Loucy (cell line): Measurements from ENCODE around the gene H2BK1.

Experiments used
- H2AFZ ChIP-seq: fragments of 200-600 bp; sonication (generic); 2 replicates; pipeline ENCODE4 v1.6.0; 2016; ENCODE audit warnings: antibody characterized with exemption, mild to moderate bottlenecking, low read length, moderate library complexity
- H3F3A ChIP-seq: fragments of 200-600 bp; 2 replicates; pipeline ENCODE4 v1.6.0; 2016; ENCODE audit warnings: antibody characterized with exemption, low read depth, mild to moderate bottlenecking
- H3K27me3 ChIP-seq: fragments of 200-600 bp; sonication (generic); 2 replicates; pipeline ENCODE4 v1.6.1; 2014; ENCODE audit warnings: low read length, mild to moderate bottlenecking; ENCODE audit not compliant: insufficient read depth, poor library complexity, severe bottlenecking
- H3K36me3 ChIP-seq: fragments of 200-600 bp; sonication (generic); 2 replicates; pipeline ENCODE4 v1.6.1; 2016; ENCODE audit warnings: low read length; ENCODE audit not compliant: insufficient read depth
- H3K4me1 ChIP-seq: fragments of 200-600 bp; sonication (generic); 2 replicates; pipeline ENCODE4 v1.5.1; 2014; ENCODE audit warnings: low read length, mild to moderate bottlenecking; ENCODE audit not compliant: insufficient read depth, poor library complexity, severe bottlenecking
- H3K4me2 ChIP-seq: fragments of 200-600 bp; sonication (generic); 2 replicates; pipeline ENCODE4 v1.6.0; 2014; ENCODE audit warnings: antibody characterized with exemption, low read length, low read depth, mild to moderate bottlenecking; ENCODE audit not compliant: poor library complexity, severe bottlenecking
- H3K4me3 ChIP-seq: fragments of 200-600 bp; sonication (generic); 2 replicates; pipeline ENCODE4 v1.5.1; 2014; ENCODE audit warnings: low read length, mild to moderate bottlenecking, mixed read lengths; ENCODE audit not compliant: poor library complexity, severe bottlenecking
- H3K79me2 ChIP-seq: fragments of 200-600 bp; sonication (generic); 2 replicates; pipeline ENCODE4 v1.6.1; 2014; ENCODE audit warnings: low read length; ENCODE audit not compliant: insufficient read depth
- H3K9ac ChIP-seq: fragments of 200-600 bp; sonication (generic); 2 replicates; pipeline ENCODE4 v1.6.0; 2014; ENCODE audit warnings: mild to moderate bottlenecking, low read depth, low read length, moderate library complexity; ENCODE audit not compliant: poor library complexity, severe bottlenecking
- H3K9me2 ChIP-seq: fragments of 200-600 bp; sonication (generic); replicated peaks from 2 replicates; pipeline ENCODE4 v1.6.1; 2016; ENCODE audit warnings: low read depth, low read length, mixed read lengths
- H3K9me3 ChIP-seq: fragments of 200-600 bp; sonication (generic); 2 replicates; pipeline ENCODE4 v1.6.1; 2014; ENCODE audit warnings: mild to moderate bottlenecking, antibody characterized with exemption, low read length, low read depth; ENCODE audit not compliant: insufficient read depth
- H4K20me1 ChIP-seq: fragments of 200-600 bp; sonication (generic); 2 replicates; pipeline ENCODE4 v1.6.0; 2014; ENCODE audit warnings: antibody characterized with exemption, low read length, mild to moderate bottlenecking; ENCODE audit not compliant: insufficient read depth, poor library complexity, severe bottlenecking
- EZH2phosphoT487 ChIP-seq: fragments of 200-600 bp; IDR thresholded peaks from 2 replicates; pipeline ENCODE4 v1.6.1; 2018; ENCODE audit warnings: antibody characterized with exemption, mild to moderate bottlenecking, moderate library complexity, borderline replicate concordance
- TF ChIP-seq, protein P1 (sequence below): fragments of 200-600 bp; sonication (generic); conservative IDR thresholded peaks from 2 replicates; pipeline ENCODE4 v1.5.1; 2014; ENCODE audit warnings: mild to moderate bottlenecking, antibody characterized with exemption, low read length

H2BK1 gene

DNA sequence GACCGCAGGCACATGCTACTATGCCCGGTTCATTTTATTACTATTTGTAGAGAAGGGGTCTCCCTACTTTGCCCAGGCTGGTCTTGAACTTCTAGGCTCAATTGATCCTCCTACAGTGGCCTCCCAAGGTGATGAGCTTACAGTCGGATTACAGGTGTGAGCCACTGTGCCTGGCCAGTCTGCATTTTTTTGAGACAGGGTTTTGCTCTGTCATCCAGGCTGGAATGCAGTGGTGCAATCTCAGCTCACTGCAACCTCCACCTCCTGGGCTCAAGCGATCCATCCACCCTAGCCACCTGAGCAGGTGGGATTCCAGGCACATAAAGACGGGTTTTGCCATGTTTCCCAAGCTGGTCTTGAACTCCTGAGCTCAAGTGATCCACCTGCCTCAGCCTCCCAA is 2.3 kb upstream of the H2BK1 start:
- H3K4me1 ChIP-seq: peaks cover 25% of the 10 kb centered on the region
- H3K9me3 ChIP-seq: no peaks in the 10 kb centered on the region
- no peaks in the 10 kb centered on the region for H3K9me2 ChIP-seq
- no peak overlapping the region for H3K9ac ChIP-seq
- H3F3A ChIP-seq: 0 out of 2 replicates have a peak, but pooled peaks cover 2% of the 10 kb centered on the region
- TF ChIP-seq, protein P1, sequence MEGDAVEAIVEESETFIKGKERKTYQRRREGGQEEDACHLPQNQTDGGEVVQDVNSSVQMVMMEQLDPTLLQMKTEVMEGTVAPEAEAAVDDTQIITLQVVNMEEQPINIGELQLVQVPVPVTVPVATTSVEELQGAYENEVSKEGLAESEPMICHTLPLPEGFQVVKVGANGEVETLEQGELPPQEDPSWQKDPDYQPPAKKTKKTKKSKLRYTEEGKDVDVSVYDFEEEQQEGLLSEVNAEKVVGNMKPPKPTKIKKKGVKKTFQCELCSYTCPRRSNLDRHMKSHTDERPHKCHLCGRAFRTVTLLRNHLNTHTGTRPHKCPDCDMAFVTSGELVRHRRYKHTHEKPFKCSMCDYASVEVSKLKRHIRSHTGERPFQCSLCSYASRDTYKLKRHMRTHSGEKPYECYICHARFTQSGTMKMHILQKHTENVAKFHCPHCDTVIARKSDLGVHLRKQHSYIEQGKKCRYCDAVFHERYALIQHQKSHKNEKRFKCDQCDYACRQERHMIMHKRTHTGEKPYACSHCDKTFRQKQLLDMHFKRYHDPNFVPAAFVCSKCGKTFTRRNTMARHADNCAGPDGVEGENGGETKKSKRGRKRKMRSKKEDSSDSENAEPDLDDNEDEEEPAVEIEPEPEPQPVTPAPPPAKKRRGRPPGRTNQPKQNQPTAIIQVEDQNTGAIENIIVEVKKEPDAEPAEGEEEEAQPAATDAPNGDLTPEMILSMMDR: no peak
- no peak for TF ChIP-seq EZH2phosphoT487
- no peaks in the 10 kb centered on the region for H3K27me3 ChIP-seq
- no peak overlapping the region for H3K4me3 ChIP-seq
- no peak overlapping the region for H3K4me2 ChIP-seq
- H4K20me1 ChIP-seq: no peaks in the 10 kb centered on the region
- H3K79me2 ChIP-seq: no peaks in the 10 kb centered on the region
- peaks cover 44% of the 10 kb centered on the region; the same call in 1 of the 2 replicates for H3K36me3 ChIP-seq
- H2AFZ ChIP-seq: no peak overlapping the region

DNA sequence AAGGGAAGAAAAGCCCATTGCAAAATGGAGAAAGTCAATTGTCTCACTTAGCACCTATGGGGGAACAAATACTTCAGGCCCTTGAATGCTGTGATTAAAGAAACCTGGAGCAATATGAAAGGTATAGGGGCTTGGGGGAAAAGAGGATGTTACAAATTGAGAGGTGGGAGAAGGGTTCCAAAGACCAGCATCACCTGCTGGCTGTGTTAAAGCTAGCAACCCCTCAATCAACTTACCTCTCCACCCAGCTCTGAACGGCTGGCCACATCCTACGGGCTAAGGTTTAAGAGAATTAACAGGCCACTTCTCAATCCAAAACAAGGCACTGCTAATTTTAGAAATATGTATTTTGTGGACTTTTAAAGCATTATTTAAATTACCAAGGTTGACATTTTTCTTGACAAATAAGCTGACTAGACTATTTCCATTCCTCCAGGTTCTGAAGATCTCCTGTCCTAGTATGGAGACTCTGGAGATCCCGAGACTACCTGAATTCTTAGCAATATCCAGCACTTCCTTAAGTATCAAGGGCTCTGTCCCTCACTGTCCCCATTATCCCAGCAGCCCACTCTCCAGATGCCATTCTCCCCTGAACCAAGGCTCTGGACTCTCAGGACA is 976 bp upstream of the H2BK1 start:
- H3F3A ChIP-seq: 0 out of 2 replicates have a peak, but pooled peaks cover 7% of the 10 kb centered on the region
- no peak overlapping the region for H3K4me2 ChIP-seq
- no peaks in the 10 kb centered on the region for H3K9me3 ChIP-seq
- no peaks in the 10 kb centered on the region for H3K9me2 ChIP-seq
- no peak overlapping the region for H2AFZ ChIP-seq
- no peak overlapping the region for H3K9ac ChIP-seq
- TF ChIP-seq, protein P1: 0 out of 2 replicates have a peak, but pooled peaks have one; percentile 24
- TF ChIP-seq EZH2phosphoT487: no peak
- H3K4me1 ChIP-seq: peaks cover 37% of the 10 kb centered on the region
- no peak overlapping the region for H3K4me3 ChIP-seq
- H3K79me2 ChIP-seq: no peaks in the 10 kb centered on the region
- no peaks in the 10 kb centered on the region for H3K27me3 ChIP-seq
- H4K20me1 ChIP-seq: no peaks in the 10 kb centered on the region
- H3K36me3 ChIP-seq: peaks cover 31% of the 10 kb centered on the region; the same call in 1 of the 2 replicates

DNA sequence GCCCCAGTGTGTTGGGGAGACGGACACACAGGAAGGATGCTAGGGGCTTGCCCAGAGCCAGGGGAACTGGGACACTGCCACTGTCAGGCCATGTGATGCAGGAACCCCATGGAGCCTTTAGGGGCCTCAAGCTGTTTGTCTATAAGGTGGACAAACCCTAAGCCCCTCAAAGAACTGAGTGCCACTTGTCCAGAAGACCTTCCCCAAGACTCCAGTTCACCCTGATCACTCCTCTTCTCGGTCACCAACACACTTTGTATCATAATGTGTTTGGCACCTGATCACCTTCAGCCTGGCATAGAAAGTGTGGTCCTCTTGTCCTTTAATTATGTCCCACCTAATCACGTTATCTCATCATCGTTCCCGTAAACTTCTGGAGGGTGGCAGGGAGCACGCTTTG is 700 bp downstream of the H2BK1 start:
- H2AFZ ChIP-seq: no peak overlapping the region
- H3K4me3 ChIP-seq: no peak overlapping the region
- H3K79me2 ChIP-seq: no peaks in the 10 kb centered on the region
- no peak overlapping the region for H3K4me2 ChIP-seq
- no peaks in the 10 kb centered on the region for H3K9me2 ChIP-seq
- TF ChIP-seq EZH2phosphoT487: no peak
- TF ChIP-seq, protein P1: no peak
- peaks cover 48% of the 10 kb centered on the region for H3K4me1 ChIP-seq
- peaks cover 15% of the 10 kb centered on the region; the same call in 1 of the 2 replicates for H3K36me3 ChIP-seq
- no peaks in the 10 kb centered on the region for H3K27me3 ChIP-seq
- H3K9me3 ChIP-seq: no peaks in the 10 kb centered on the region
- no peak overlapping the region for H3K9ac ChIP-seq
- H3F3A ChIP-seq: 0 out of 2 replicates have a peak, but pooled peaks cover 7% of the 10 kb centered on the region
- no peaks in the 10 kb centered on the region for H4K20me1 ChIP-seq
